Lung (tissue), 12 donors: ENCODE data around the gene AKAP6. TPM values are rescaled to one million over a fixed set of nuclear protein-coding genes. Genes with fewer than 3 reads are reported as not detected.

Experiments
- ATAC-seq: fragments of 200-7000 bp; cut with Tn5 transposase; one replicate; pipeline ENCODE4 v1.9.1; 2020; ENCODE audit warnings: moderate number of reproducible peaks; ENCODE audit not compliant: insufficient read depth, low FRiP score
- DNase-seq, 3 donors: peaks; one replicate each; pipeline ENCODE4 v3.0.0-alpha.2; 2013 to 2017
- H3K27ac ChIP-seq, 2 donors: one replicate each; pipeline ENCODE4 v1.5.1; 2013; ENCODE audit warnings: mild to moderate bottlenecking in 2 of 2, moderate library complexity in 2 of 2, control low read depth in 1 of 2, inconsistent platforms in 1 of 2, low read depth in 1 of 2, low read length in 1 of 2
- H3K27me3 ChIP-seq, 3 donors: one replicate each; pipeline ENCODE4 v1.5.1; 2013; ENCODE audit warnings: low read length in 2 of 3; ENCODE audit not compliant: control insufficient read depth in 3 of 3, insufficient read depth in 3 of 3
- H3K36me3 ChIP-seq, 4 donors: one replicate each; pipeline ENCODE4 v1.5.1; 2013; ENCODE audit warnings: low read length in 4 of 4, mild to moderate bottlenecking in 1 of 4, moderate library complexity in 1 of 4; ENCODE audit not compliant: control insufficient read depth in 4 of 4, insufficient read depth in 4 of 4
- H3K4me1 ChIP-seq, 5 donors: one replicate each; pipeline ENCODE4 v1.5.1; 2013; ENCODE audit warnings: low read length in 5 of 5, mild to moderate bottlenecking in 2 of 5, moderate library complexity in 1 of 5; ENCODE audit not compliant: control insufficient read depth in 5 of 5, insufficient read depth in 5 of 5
- H3K4me3 ChIP-seq: one replicate; pipeline ENCODE4 v1.5.1; 2013; ENCODE audit warnings: mild to moderate bottlenecking, control low read depth, moderate library complexity
- H3K9ac ChIP-seq, 2 donors: one replicate each; pipeline ENCODE4 v1.5.1; 2013; ENCODE audit warnings: low read length in 2 of 2, control low read depth in 1 of 2; ENCODE audit not compliant: insufficient read depth in 1 of 2
- H3K9me3 ChIP-seq, 4 donors: one replicate each; pipeline ENCODE4 v1.5.1; 2013; ENCODE audit warnings: low read length in 3 of 4, mild to moderate bottlenecking in 1 of 4, moderate library complexity in 1 of 4; ENCODE audit not compliant: control insufficient read depth in 4 of 4, insufficient read depth in 3 of 4
- CTCF ChIP-seq: IDR thresholded peaks from 2 replicates; pipeline ENCODE4 v1.5.1; 2012; ENCODE audit warnings: mild to moderate bottlenecking; ENCODE audit errors: control extremely low read depth, extremely low read depth
- WGBS, 2 donors: extraction: QIAGEN DNeasy Blood & Tissue Kit; methylation state at CpG; one replicate each; pipeline ENCODE4 v1.1.7; 2013; 5-methylcytosine and 5-hydroxymethylcytosine counted together
- polyA plus RNA-seq, 2 donors: library from polyadenylated mRNA; stranded (reverse); fragments of 200-250 nt; gene quantifications; one replicate each; pipeline ENCODE4 v1.2.1, GENCODE V29; 2013
- total RNA-seq, 2 donors: library from RNA; depleted of rRNA in 1 of 2; stranded (reverse); fragments of >200 nt in 1 of 2; gene quantifications; one replicate each; pipeline ENCODE4 v1.2.1, GENCODE V29; 2014 to 2021
- donor health status: control.
- donor health status: control.
- donor health status: Bipolar disorder and iron deficiency.
- donor health status: healthy.
- donor health status: DM: yes; HTN: yes; CAD: no.

Gene AKAP6
- total and polyA plus RNA-seq, 4 donors, result 1.5 to 27.1 (median 7.7) TPM

GRCh38 chr14:32450919-32451675 is 122.0 kb downstream of the AKAP6 start:
- Histone ChIP-seq H3K9me3 (no peaks in the 10 kb centered on the region), H3K36me3 (no peaks in the 10 kb centered on the region), H3K4me3 (no peak overlapping the region), H3K27ac (no peak overlapping the region), H3K9ac (no peak overlapping the region), H3K27me3 (no peaks in the 10 kb centered on the region), H3K4me1 (peaks cover 0 to 28% (median 13%) of the 10 kb centered on the region in 5 donors)
- peak in 2 of 3 donors; percentile 91 to 92 for DNase-seq
- 47 to 88% methylated on average over 2 of the region's 2 CpGs for WGBS, 2 donors
- no peak for TF ChIP-seq CTCF
- ATAC-seq, result no peak

- ATAC-seq, result no peak
- 70 to 80% methylated on average over 9 of the region's 9 CpGs for WGBS, 2 donors
- Histone ChIP-seq H3K4me3 (no peak overlapping the region), H3K27me3 (no peaks in the 10 kb centered on the region), H3K4me1 (peaks cover 0 to 30% (median 10%) of the 10 kb centered on the region in 5 donors), H3K36me3 (no peaks in the 10 kb centered on the region), H3K27ac (peak overlapping the region in 1 of 2 donors; percentile 77), H3K9me3 (no peaks in the 10 kb centered on the region), H3K9ac (no peak overlapping the region)
- no peak for DNase-seq
- TF ChIP-seq CTCF, result no peak
Measured at GRCh38 chr14:32453857-32454810, 125.0 kb downstream of the AKAP6 start.

GRCh38 chr14:32457213-32457920 is 128.3 kb downstream of the AKAP6 start:
- no peaks in the 10 kb centered on the region for H3K27me3 ChIP-seq
- H3K36me3 ChIP-seq, result no peaks in the 10 kb centered on the region
- DNase-seq (peak; percentile 50 to 87 (median 84)), ATAC-seq (peak; percentile 41)
- H3K9me3 ChIP-seq, result no peaks in the 10 kb centered on the region
- no peak overlapping the region for H3K9ac ChIP-seq
- TF ChIP-seq CTCF, result no peak
- peaks cover 0 to 18% (median 3%) of the 10 kb centered on the region in 5 donors for H3K4me1 ChIP-seq
- 59 to 63% methylated on average over 5 of the region's 5 CpGs for WGBS, 2 donors
- H3K27ac ChIP-seq, result peak overlapping the region in 1 of 2 donors; percentile 97
- no peak overlapping the region for H3K4me3 ChIP-seq
